ENCODE results near the gene ACE. TPM values are rescaled to one million over a fixed set of nuclear protein-coding genes. Genes with fewer than 3 reads are reported as not detected.

ACE gene
- total RNA-seq, 1 experiment from 2014 or later = 1.1 TPM

GRCh38 chr17:63490329-63490728 is 13.5 kb downstream of the ACE start:
- H3K36me3 ChIP-seq = no peaks in the 10 kb centered on the region
- no peak overlapping the region for H3K4me3 ChIP-seq
- no peaks in the 10 kb centered on the region for H3K27me3 ChIP-seq
- H3K27ac ChIP-seq = no peak overlapping the region
- no peaks in the 10 kb centered on the region for H3K9me3 ChIP-seq (replicated peaks)
- no peaks in the 10 kb centered on the region for H3K4me1 ChIP-seq
- DNase-seq = no peak

DNA sequence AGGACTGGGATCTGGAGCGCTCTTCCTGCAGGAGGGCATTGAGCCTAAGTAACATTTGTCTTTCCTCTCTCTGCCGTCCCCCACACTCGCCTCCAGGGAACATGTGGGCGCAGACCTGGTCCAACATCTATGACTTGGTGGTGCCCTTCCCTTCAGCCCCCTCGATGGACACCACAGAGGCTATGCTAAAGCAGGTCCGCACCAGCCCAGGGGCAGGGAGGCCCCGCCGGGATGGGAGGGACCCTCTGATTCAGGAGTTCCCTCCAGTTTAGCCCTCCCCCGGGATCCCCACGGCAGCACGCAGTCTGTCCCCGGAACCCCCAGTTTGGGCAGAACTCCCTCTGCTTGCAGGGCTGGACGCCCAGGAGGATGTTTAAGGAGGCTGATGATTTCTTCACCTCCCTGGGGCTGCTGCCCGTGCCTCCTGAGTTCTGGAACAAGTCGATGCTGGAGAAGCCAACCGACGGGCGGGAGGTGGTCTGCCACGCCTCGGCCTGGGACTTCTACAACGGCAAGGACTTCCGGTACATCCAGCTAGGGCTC is 14.1 kb downstream of the ACE start:
- DNase-seq = no peak
- no peak overlapping the region for H3K4me3 ChIP-seq
- no peaks in the 10 kb centered on the region for H3K27me3 ChIP-seq
- no peaks in the 10 kb centered on the region for H3K36me3 ChIP-seq
- no peaks in the 10 kb centered on the region for H3K9me3 ChIP-seq (replicated peaks)
- no peak overlapping the region for H3K27ac ChIP-seq
- no peaks in the 10 kb centered on the region for H3K4me1 ChIP-seq

DNA sequence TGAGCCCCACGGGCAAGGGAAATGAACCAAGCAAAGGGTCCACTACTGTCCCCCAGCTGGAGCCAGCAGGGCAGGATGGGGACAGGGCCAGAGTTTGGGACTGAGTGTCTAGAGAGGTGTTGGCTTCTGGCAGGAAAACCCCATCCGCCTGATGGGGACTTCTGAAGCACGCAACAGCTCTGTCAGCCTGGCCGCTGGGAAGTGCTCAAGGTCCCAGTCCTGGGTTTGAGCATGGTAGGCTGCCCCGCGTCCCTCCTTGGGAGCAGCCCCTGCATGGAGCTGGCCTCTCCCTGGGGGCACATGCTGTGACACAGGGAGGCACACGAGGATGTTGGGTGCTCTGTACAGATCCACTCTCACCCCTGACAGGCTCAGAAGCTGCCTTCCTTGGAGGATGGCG is 14.6 kb downstream of the ACE start:
- Histone ChIP-seq H3K27ac (no peak overlapping the region), H3K9me3 (replicated peaks) (no peaks in the 10 kb centered on the region), H3K27me3 (no peaks in the 10 kb centered on the region), H3K4me1 (no peaks in the 10 kb centered on the region), H3K36me3 (no peaks in the 10 kb centered on the region), H3K4me3 (no peak overlapping the region)
- no peak for DNase-seq

- no peaks in the 10 kb centered on the region for H3K9me3 ChIP-seq (replicated peaks)
Observed at GRCh38 chr17:63491977-63492618, 15.2 kb downstream of the ACE start.

DNA sequence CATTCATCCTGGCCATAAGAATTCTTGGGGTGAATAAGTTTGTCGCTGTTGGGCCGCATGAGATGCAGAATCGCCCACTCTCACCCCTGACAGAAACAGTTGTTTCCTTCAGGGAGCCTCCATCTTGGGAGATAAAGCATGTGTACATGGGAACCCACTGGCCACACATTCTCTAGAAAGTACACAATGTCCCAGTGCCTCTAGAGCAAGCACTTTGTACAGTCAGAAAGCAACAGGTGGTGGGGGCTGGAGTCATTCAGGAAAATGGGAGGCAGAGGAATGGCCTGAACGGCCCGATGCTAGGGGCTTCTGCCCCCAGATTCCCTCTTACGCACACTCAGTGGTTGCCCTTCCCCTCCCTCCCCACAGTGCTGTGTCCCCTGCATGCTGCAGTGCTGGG is 16.1 kb downstream of the ACE start:
- no peak for DNase-seq
- no peaks in the 10 kb centered on the region for H3K4me1 ChIP-seq
- H3K27ac ChIP-seq = no peak overlapping the region
- H3K9me3 ChIP-seq (replicated peaks) = no peaks in the 10 kb centered on the region
- no peaks in the 10 kb centered on the region for H3K36me3 ChIP-seq
- no peak overlapping the region for H3K4me3 ChIP-seq
- H3K27me3 ChIP-seq = no peaks in the 10 kb centered on the region

More at GRCh38 chr17:63491977-63492618, 15.2 kb downstream of the ACE start:
- H3K27ac ChIP-seq = no peak overlapping the region
- H3K36me3 ChIP-seq = no peaks in the 10 kb centered on the region
- DNase-seq = no peak
- no peak overlapping the region for H3K4me3 ChIP-seq
- H3K27me3 ChIP-seq = no peaks in the 10 kb centered on the region
- H3K4me1 ChIP-seq = no peaks in the 10 kb centered on the region

- Histone ChIP-seq H3K27me3 (no peaks in the 10 kb centered on the region), H3K27ac (no peak overlapping the region), H3K4me3 (no peak overlapping the region), H3K36me3 (no peaks in the 10 kb centered on the region), H3K9me3 (replicated peaks) (no peaks in the 10 kb centered on the region), H3K4me1 (no peaks in the 10 kb centered on the region)
- no peak for DNase-seq
Observed at GRCh38 chr17:63493411-63493810, 16.6 kb downstream of the ACE start.

GRCh38 chr17:63494300-63494928 is 17.6 kb downstream of the ACE start:
- Histone ChIP-seq H3K4me3 (no peak overlapping the region), H3K27me3 (no peaks in the 10 kb centered on the region), H3K36me3 (no peaks in the 10 kb centered on the region), H3K4me1 (no peaks in the 10 kb centered on the region), H3K9me3 (replicated peaks) (no peaks in the 10 kb centered on the region), H3K27ac (no peak overlapping the region)
- DNase-seq = no peak

GRCh38 chr17:63495491-63495890 is 18.6 kb downstream of the ACE start:
- Histone ChIP-seq H3K9me3 (replicated peaks) (no peaks in the 10 kb centered on the region), H3K36me3 (no peaks in the 10 kb centered on the region), H3K27me3 (no peaks in the 10 kb centered on the region), H3K27ac (no peak overlapping the region), H3K4me1 (no peaks in the 10 kb centered on the region), H3K4me3 (no peak overlapping the region)
- DNase-seq = no peak

GRCh38 chr17:63496177-63496576 is 19.3 kb downstream of the ACE start:
- H3K27ac ChIP-seq = no peak overlapping the region
- no peak overlapping the region for H3K4me3 ChIP-seq
- H3K27me3 ChIP-seq = no peaks in the 10 kb centered on the region
- DNase-seq = no peak
- no peaks in the 10 kb centered on the region for H3K36me3 ChIP-seq
- no peaks in the 10 kb centered on the region for H3K4me1 ChIP-seq
- H3K9me3 ChIP-seq (replicated peaks) = no peaks in the 10 kb centered on the region

DNA sequence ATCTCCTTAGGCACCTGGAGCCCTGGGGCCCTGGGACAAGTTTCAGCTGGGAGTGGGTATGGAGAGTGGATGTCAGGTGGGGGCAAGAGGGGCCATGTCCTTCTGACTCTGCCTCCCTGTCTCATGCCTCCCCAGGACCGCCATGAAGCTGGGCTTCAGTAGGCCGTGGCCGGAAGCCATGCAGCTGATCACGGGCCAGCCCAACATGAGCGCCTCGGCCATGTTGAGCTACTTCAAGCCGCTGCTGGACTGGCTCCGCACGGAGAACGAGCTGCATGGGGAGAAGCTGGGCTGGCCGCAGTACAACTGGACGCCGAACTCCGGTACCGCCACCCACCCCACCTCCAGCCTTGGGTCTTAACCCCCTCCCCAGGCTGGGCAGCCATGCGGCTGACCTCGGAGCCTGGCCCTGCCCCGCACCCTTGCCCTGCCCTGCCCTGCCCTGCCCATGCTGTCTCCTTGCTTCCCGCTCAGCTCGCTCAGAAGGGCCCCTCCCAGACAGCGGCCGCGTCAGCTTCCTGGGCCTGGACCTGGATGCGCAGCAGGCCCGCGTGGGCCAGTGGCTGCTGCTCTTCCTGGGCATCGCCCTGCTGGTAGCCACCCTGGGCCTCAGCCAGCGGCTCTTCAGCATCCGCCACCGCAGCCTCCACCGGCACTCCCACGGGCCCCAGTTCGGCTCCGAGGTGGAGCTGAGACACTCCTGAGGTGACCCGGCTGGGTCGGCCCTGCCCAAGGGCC is 20.0 kb downstream of the ACE start:
- Histone ChIP-seq H3K27ac (no peak overlapping the region), H3K36me3 (no peaks in the 10 kb centered on the region), H3K4me3 (no peak overlapping the region), H3K27me3 (no peaks in the 10 kb centered on the region), H3K4me1 (no peaks in the 10 kb centered on the region), H3K9me3 (replicated peaks) (no peaks in the 10 kb centered on the region)
- no peak for DNase-seq

GRCh38 chr17:63497708-63498483 is 21.0 kb downstream of the ACE start:
- no peaks in the 10 kb centered on the region for H3K36me3 ChIP-seq
- H3K4me3 ChIP-seq = no peak overlapping the region
- no peaks in the 10 kb centered on the region for H3K4me1 ChIP-seq
- H3K27ac ChIP-seq = no peak overlapping the region
- H3K27me3 ChIP-seq = no peaks in the 10 kb centered on the region
- H3K9me3 ChIP-seq (replicated peaks) = no peaks in the 10 kb centered on the region
- DNase-seq = peak; percentile 24 to 27

DNA sequence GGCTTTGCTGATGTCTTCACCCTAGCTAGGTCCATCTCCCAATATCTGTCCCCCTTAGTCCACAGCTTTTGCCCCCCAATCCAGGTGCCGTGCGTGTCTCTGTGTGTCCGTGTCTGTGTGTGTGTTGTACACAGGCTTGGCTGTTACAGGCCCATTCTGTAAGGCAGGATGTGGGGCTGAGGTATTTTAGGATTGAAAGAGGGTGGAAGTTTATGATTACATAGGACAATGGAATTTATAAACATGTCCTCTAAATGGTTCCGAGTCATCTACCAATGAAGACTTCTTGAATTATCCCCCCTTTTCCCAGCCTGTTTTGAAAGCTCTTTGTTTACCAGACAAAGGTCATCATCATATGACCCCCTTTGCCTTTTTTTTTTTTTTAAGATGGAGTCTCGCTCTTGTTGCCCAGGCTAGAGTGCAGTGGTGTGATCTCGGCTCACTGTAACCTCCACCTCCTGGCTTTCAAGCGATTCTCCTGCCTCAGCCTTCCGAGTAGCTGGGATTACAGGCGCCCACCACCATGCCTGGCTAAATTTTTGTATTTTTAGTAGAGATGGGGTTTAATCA is 21.9 kb downstream of the ACE start:
- H3K27ac ChIP-seq = no peak overlapping the region
- H3K27me3 ChIP-seq = peaks cover under 1% of the 10 kb centered on the region; the same call in 1 of the 2 replicates
- no peaks in the 10 kb centered on the region for H3K36me3 ChIP-seq
- H3K4me1 ChIP-seq = no peaks in the 10 kb centered on the region
- no peak overlapping the region for H3K4me3 ChIP-seq
- DNase-seq = no peak
- H3K9me3 ChIP-seq (replicated peaks) = no peaks in the 10 kb centered on the region

DNA sequence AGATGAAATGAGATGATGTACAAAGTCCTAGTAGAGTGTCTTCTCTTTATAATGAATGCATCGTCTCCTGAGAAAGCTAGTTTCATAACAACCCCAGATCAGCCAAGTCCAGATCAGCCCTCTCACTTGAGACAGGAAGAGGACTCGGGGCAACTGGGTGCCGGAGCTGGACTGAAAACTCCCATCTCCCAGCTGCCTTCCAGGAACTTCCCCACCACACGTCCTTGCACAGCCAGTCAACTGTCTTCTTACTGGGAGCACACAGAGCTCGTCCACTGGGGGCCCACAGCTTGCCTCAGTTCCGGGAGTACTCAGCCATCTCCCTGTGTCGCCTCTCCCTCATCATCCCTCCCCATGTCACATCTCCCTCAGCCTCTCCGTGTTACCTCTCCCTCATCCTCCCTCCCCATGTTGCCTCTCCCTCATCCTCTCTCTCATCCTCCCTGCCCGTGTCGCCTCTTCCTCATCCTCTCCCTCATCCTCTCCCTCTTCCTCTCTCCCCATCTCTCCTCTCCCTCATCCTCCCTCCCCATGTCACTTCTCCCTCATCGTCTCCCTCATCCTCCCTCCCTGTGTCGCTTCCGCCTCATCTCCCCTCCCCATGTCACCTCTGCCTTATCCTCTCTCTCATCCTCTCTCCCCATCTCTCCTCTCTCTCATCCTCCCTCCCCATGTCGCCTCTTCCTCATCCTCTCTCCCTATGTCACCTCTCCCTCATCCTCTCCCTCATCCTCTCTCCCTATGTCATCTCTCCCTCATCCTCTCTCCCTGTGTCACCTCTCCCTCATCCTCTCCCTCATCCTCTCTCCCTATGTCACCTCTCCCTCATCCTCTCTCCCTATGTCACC is 23.9 kb downstream of the ACE start:
- Histone ChIP-seq H3K36me3 (no peaks in the 10 kb centered on the region), H3K27ac (no peak overlapping the region), H3K27me3 (peaks cover 5% of the 10 kb centered on the region; the same call in 1 of the 2 replicates), H3K4me3 (no peak overlapping the region), H3K9me3 (replicated peaks) (no peaks in the 10 kb centered on the region), H3K4me1 (no peaks in the 10 kb centered on the region)
- DNase-seq = no peak

DNA sequence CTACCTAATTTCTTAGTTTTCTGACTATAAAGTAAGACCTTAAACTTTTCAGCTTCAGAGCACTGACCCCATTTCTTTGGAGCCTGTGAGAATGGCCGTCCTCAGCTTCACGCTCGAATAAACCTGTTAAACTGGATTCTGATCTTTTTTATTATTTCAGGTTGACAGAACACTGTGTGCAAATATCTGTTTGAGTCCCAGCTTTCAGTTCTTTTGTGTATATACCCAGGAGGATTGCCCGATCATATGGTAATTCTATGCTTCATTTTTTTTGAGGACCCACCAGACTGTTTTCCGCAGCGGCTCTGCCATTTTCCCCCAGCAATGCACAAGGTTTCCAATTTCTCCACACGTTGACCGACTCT is 26.5 kb downstream of the ACE start:
- no peaks in the 10 kb centered on the region for H3K4me1 ChIP-seq
- no peaks in the 10 kb centered on the region for H3K9me3 ChIP-seq (replicated peaks)
- H3K36me3 ChIP-seq = no peaks in the 10 kb centered on the region
- DNase-seq = no peak
- peaks cover 5% of the 10 kb centered on the region; the same call in 1 of the 2 replicates for H3K27me3 ChIP-seq
- H3K27ac ChIP-seq = no peak overlapping the region
- no peak overlapping the region for H3K4me3 ChIP-seq
